GM12892 (cell line): ENCODE results near the gene DUOX2.

Source experiments
- POLR2A ChIP-seq: IDR thresholded peaks from 2 replicates; pipeline ENCODE4 v1.6.1; 2011; ENCODE audit warnings: low read depth, low read length, control low read depth
- TAF1 ChIP-seq: IDR thresholded peaks from 2 replicates; pipeline ENCODE4 v1.6.1; 2011; ENCODE audit warnings: low read depth, mild to moderate bottlenecking, control low read depth, low read length, borderline replicate concordance

DNA sequence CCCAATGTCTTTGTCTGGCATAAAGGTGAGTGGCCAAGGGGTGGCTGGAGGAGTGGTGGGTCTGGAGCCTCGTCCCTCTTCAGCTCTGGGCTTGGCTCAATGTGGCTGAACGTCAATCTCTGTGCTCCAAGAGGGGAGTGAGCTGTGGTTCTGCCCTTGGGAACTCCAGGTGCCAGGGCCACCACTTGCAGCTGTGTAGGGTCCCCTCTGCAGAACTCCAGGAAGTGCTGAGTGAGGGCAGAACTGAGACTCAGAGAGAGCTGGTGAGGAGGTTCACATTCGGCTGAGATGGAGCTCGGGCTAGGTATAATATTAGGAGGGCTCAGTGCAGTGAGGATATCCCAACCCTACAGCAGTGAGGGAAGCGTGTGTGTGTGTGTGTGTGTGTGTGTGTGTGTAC lies 27.4 kb upstream of the DUOX2 start:
- TF ChIP-seq POLR2A (no peak), TAF1 (no peak)
